Urothelium cell line (cell line): ENCODE measurements around the gene TRAM2.

Experiments used
- DNase-seq: peaks from one replicate; pipeline ENCODE4 v3.0.0; 2011; ENCODE audit warnings: low spot score, mixed read lengths
- FAIRE-seq: peaks from 2 replicates; lab custom pipeline; 2011; peaks lifted over from hg19 to GRCh38; lab: Jason Lieb, UNC

The TRAM2 gene

GRCh38 chr6:52577022-52577777 lies at the start of gene TRAM2:
Gene TRAM2 (minus strand): TSS chr6:52577060. CDS start chr6:52576915, 145 bp downstream.
- no peak for FAIRE-seq

GRCh38 chr6:52622810-52623209 lies 46.0 kb upstream of the TRAM2 start:
- DNase-seq (no peak), FAIRE-seq (no peak)

More at GRCh38 chr6:52577022-52577777, at the start of gene TRAM2:
- peak; percentile 95 for DNase-seq

- DNase-seq (no peak), FAIRE-seq (no peak)
Observed at GRCh38 chr6:52621631-52622030, 44.8 kb upstream of the TRAM2 start.

- DNase-seq = no peak
- no peak for FAIRE-seq
Observed at GRCh38 chr6:52620906-52621190, 44.0 kb upstream of the TRAM2 start.

GRCh38 chr6:52620055-52620905 lies 43.4 kb upstream of the TRAM2 start:
- no peak for DNase-seq
- peak; percentile 13 for FAIRE-seq

- FAIRE-seq (no peak), DNase-seq (no peak)
Observed at GRCh38 chr6:52617087-52617486, 40.2 kb upstream of the TRAM2 start.

GRCh38 chr6:52616059-52616690 lies 39.3 kb upstream of the TRAM2 start:
- no peak for DNase-seq

GRCh38 chr6:52612336-52613054 lies 35.6 kb upstream of the TRAM2 start:
- FAIRE-seq = no peak

More at GRCh38 chr6:52616059-52616690, 39.3 kb upstream of the TRAM2 start:
- no peak for FAIRE-seq

GRCh38 chr6:52611833-52612232 lies 35.0 kb upstream of the TRAM2 start:
- FAIRE-seq = no peak

More at GRCh38 chr6:52612336-52613054, 35.6 kb upstream of the TRAM2 start:
- DNase-seq = no peak

GRCh38 chr6:52610745-52611355 lies 34.0 kb upstream of the TRAM2 start:
- no peak for DNase-seq
- FAIRE-seq = no peak

More at GRCh38 chr6:52611833-52612232, 35.0 kb upstream of the TRAM2 start:
- DNase-seq = no peak

- no peak for FAIRE-seq
Observed at GRCh38 chr6:52610011-52610410, 33.2 kb upstream of the TRAM2 start.

GRCh38 chr6:52605610-52606185 lies 28.8 kb upstream of the TRAM2 start:
- DNase-seq (no peak), FAIRE-seq (no peak)

More at GRCh38 chr6:52610011-52610410, 33.2 kb upstream of the TRAM2 start:
- DNase-seq = no peak

- DNase-seq (no peak), FAIRE-seq (no peak)
Observed at GRCh38 chr6:52603000-52603795, 26.3 kb upstream of the TRAM2 start.

- DNase-seq (no peak), FAIRE-seq (no peak)
Observed at GRCh38 chr6:52598824-52599190, 21.9 kb upstream of the TRAM2 start.

GRCh38 chr6:52598123-52598823 lies 21.4 kb upstream of the TRAM2 start:
- FAIRE-seq = no peak
- peak; percentile 83 for DNase-seq

- FAIRE-seq = no peak
- no peak for DNase-seq
Observed at GRCh38 chr6:52597738-52598122, 20.9 kb upstream of the TRAM2 start.

- DNase-seq (no peak), FAIRE-seq (no peak)
Observed at GRCh38 chr6:52596371-52597028, 19.6 kb upstream of the TRAM2 start.

- FAIRE-seq (no peak), DNase-seq (no peak)
Observed at GRCh38 chr6:52595796-52596130, 18.9 kb upstream of the TRAM2 start.
